Neural crest cell (in vitro differentiated cells): ENCODE measurements around the gene TSPAN32. TPM values are rescaled to one million over a fixed set of nuclear protein-coding genes. Genes with fewer than 3 reads are reported as not detected.

ENCODE experiments used
- DNase-seq: peaks from one replicate; pipeline ENCODE4 v3.0.0; 2021; ENCODE audit warnings: low read depth, mixed read lengths, low spot score
- H3K27ac Mint-ChIP-seq: one replicate; pipeline ENCODE4 v1.8.0; 2021; ENCODE audit warnings: mild to moderate bottlenecking, mixed read lengths; ENCODE audit not compliant: unreplicated experiment
- H3K27me3 Mint-ChIP-seq: 2 replicates; pipeline ENCODE4 v1.8.0; 2021; ENCODE audit warnings: low read depth, mild to moderate bottlenecking, mixed read lengths
- H3K36me3 Mint-ChIP-seq: 2 replicates; pipeline ENCODE4 v1.8.0; 2021; ENCODE audit warnings: low read depth, mild to moderate bottlenecking, mixed read lengths
- H3K4me1 Mint-ChIP-seq: 2 replicates; pipeline ENCODE4 v1.8.0; 2021; ENCODE audit warnings: mixed read lengths
- H3K4me3 Mint-ChIP-seq: one replicate; pipeline ENCODE4 v1.8.0; 2021; ENCODE audit warnings: mild to moderate bottlenecking, mixed read lengths
- H3K9me3 Mint-ChIP-seq: 2 replicates; pipeline ENCODE4 v1.8.0; 2021; ENCODE audit warnings: mixed read lengths
- total RNA-seq: library from RNA; stranded (reverse); gene quantifications from 2 replicates; pipeline ENCODE4 v1.2.1, GENCODE V29; 2021
- TF ChIP-seq, protein P1 (sequence below): fragments of 200-600 bp; sonication (generic); conservative IDR thresholded peaks from 2 replicates; pipeline ENCODE4 v1.5.0; 2021; ENCODE audit warnings: antibody characterized with exemption, mild to moderate bottlenecking

TSPAN32 gene
- total RNA-seq, 1 donor from 2014 or later: not detected

DNA sequence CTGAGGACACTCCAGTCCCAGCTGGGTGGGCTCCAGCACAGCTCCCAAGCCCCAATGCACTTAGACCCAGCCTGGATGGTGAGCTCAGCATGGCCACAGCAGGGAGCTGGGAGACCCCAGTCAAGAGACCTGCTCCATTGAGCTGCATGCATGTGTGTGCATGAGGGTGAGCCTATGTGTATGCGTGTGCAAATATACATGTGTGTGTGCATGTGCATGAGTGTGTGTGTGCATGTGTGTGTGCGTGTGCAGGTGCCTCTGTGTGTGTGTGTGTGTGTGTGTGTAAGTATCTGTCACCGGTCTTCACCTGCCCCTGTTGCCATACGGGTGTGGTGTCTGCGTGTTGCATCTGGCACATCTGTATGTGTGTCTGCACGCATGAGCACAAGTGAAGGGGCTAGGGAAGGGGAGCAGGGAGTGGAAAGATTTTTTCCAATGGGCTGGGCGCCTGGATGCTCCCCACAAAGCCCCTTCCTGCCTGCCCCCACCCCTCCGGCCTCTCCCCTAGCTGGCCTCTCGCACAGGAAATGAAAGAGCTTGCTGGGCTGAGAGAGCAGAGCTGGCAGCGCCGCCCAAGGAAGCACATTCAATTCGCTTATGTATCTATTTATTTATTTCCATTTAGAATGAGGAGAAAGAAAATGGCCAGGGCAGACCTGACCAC, 4.1 kb downstream of the TSPAN32 start:
- H3K27ac Mint-ChIP-seq: peak overlapping the region; percentile 96
- H3K36me3 Mint-ChIP-seq: no peaks in the 10 kb centered on the region
- no peak overlapping the region for H3K4me3 Mint-ChIP-seq
- peaks cover 7% of the 10 kb centered on the region for H3K4me1 Mint-ChIP-seq
- no peaks in the 10 kb centered on the region for H3K27me3 Mint-ChIP-seq
- no peaks in the 10 kb centered on the region for H3K9me3 Mint-ChIP-seq
- no peak for DNase-seq
- TF ChIP-seq, protein P1, sequence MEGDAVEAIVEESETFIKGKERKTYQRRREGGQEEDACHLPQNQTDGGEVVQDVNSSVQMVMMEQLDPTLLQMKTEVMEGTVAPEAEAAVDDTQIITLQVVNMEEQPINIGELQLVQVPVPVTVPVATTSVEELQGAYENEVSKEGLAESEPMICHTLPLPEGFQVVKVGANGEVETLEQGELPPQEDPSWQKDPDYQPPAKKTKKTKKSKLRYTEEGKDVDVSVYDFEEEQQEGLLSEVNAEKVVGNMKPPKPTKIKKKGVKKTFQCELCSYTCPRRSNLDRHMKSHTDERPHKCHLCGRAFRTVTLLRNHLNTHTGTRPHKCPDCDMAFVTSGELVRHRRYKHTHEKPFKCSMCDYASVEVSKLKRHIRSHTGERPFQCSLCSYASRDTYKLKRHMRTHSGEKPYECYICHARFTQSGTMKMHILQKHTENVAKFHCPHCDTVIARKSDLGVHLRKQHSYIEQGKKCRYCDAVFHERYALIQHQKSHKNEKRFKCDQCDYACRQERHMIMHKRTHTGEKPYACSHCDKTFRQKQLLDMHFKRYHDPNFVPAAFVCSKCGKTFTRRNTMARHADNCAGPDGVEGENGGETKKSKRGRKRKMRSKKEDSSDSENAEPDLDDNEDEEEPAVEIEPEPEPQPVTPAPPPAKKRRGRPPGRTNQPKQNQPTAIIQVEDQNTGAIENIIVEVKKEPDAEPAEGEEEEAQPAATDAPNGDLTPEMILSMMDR: no peak

DNA sequence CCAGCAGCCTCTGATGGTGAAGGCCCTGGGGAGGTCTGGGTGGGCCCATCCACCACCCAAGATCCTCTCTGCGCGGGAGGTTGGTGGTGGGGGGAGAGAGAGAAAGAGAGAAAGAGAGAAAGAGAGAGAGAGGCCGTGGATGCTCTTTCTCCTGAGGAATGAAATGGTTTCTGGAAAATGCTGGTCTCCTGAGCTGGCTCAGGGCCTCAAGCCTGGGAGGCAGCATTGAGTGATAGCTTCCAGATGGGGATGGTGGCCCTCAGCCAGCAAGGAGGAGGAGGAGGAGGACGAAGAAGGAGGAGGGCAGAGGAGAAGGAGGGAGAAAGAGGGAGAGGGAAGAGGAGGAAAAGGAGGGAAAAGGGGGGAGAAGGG, 4.6 kb downstream of the TSPAN32 start:
- no peak for DNase-seq
- Mint-ChIP-seq H3K27me3 (no peaks in the 10 kb centered on the region), H3K4me1 (peaks cover 7% of the 10 kb centered on the region), H3K4me3 (no peak overlapping the region), H3K27ac (peak overlapping the region; percentile 96), H3K36me3 (no peaks in the 10 kb centered on the region), H3K9me3 (no peaks in the 10 kb centered on the region)
- TF ChIP-seq, protein P1: no peak

DNA sequence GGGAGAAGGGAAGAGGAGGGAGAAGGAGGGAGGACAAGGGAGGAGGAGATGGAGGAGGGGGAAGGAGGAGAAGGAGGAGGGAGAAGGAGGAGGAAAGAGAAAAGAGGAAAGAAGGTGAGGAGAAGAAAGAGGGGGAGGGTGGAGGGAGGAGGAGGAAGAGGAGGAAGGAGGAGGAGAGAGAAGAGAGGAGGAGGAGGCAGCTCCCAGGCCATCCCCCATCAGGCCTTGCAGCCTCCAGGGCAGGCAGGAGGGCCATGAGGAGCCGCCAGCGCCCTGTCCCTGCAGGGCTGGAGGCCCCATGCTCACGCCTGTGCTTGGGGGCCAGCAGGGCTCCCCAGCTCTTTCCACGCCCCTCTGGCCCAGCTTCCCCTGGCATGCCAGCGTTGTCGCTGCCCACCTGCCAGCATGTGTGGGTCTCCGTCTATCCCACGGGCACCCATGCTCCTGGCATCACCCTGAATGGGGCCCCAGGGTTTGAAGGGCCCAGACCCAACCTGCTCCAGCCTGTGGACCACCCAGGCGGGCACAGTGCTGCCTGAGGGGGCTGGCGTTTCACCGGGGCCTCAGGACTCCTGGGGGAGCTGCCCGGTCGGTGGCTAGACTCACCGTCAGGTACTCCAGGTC, 5.2 kb downstream of the TSPAN32 start:
- TF ChIP-seq, protein P1: no peak
- no peaks in the 10 kb centered on the region for H3K9me3 Mint-ChIP-seq
- H3K27ac Mint-ChIP-seq: no peak overlapping the region
- H3K4me3 Mint-ChIP-seq: no peak overlapping the region
- DNase-seq: no peak
- H3K36me3 Mint-ChIP-seq: no peaks in the 10 kb centered on the region
- no peaks in the 10 kb centered on the region for H3K27me3 Mint-ChIP-seq
- H3K4me1 Mint-ChIP-seq: peaks cover 7% of the 10 kb centered on the region

DNA sequence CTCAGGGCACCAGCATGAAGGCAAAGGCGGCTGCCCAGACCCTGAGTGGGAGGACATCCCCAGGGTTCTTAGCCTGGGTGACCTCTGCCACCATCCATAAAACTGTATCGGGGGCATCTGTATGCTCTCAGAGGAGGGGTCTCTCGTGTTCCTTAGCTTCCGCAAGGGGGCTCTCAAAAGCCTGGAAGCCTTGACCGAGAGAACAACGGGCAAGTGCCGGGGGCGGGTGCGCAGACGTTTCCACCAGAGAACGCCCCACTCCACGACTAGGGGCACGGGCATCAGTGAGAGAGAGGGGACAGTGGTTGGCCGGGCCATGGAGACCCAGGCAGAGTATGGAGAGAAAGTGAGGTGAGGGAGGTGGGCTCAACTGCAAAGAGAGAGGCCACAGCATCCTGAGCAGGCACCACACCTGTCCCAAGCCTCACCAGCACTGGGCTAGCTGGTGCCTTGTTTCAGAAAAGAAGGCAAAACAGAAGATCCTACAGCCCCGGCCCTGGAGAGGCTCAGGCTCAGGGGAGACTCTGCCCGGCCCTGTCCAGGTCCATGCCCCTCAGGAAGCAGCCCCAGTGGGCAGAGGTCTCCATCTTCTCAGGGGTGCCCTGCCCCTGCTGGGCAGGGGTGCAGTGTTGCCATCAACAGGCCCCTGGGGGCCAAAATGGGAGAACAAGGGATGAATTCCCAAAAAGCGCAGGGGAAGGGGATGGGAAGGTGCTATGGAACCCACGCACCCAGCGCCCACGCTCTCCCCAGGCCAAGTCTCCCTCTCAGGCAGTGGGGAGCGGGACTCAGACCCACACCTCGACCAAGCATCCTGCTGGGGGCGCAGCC, 5.9 kb downstream of the TSPAN32 start:
- H3K27ac Mint-ChIP-seq: no peak overlapping the region
- TF ChIP-seq, protein P1: no peak
- H3K4me1 Mint-ChIP-seq: peaks cover 7% of the 10 kb centered on the region
- H3K9me3 Mint-ChIP-seq: no peaks in the 10 kb centered on the region
- H3K27me3 Mint-ChIP-seq: no peaks in the 10 kb centered on the region
- H3K4me3 Mint-ChIP-seq: no peak overlapping the region
- H3K36me3 Mint-ChIP-seq: no peaks in the 10 kb centered on the region
- DNase-seq: no peak

DNA sequence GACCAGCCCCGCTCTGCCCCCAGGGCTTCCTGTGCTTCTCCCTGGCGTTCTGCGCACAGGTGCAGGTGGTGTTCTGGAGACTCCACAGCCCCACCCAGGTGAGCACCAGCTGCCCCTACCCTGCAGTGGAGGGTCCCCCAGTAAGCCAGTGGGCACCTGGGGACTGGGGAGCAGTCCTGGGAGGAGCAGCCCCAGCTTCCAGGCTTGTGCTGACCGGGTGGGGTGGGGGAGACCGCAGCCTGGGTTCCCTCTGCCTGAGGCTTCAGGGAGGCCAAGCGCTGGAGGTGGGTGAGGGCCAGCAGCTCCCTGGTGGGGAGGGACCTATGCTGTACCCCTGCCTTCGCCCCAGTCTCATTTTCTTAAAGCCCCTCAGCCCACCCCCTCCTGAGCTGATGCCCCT, 6.9 kb downstream of the TSPAN32 start:
- H3K27ac Mint-ChIP-seq: no peak overlapping the region
- no peaks in the 10 kb centered on the region for H3K36me3 Mint-ChIP-seq
- no peak for DNase-seq
- H3K4me1 Mint-ChIP-seq: peaks cover 7% of the 10 kb centered on the region
- H3K4me3 Mint-ChIP-seq: no peak overlapping the region
- no peaks in the 10 kb centered on the region for H3K27me3 Mint-ChIP-seq
- TF ChIP-seq, protein P1: no peak
- no peaks in the 10 kb centered on the region for H3K9me3 Mint-ChIP-seq
